Measurements from ENCODE around the gene TSSK2.

The TSSK2 gene

DNA sequence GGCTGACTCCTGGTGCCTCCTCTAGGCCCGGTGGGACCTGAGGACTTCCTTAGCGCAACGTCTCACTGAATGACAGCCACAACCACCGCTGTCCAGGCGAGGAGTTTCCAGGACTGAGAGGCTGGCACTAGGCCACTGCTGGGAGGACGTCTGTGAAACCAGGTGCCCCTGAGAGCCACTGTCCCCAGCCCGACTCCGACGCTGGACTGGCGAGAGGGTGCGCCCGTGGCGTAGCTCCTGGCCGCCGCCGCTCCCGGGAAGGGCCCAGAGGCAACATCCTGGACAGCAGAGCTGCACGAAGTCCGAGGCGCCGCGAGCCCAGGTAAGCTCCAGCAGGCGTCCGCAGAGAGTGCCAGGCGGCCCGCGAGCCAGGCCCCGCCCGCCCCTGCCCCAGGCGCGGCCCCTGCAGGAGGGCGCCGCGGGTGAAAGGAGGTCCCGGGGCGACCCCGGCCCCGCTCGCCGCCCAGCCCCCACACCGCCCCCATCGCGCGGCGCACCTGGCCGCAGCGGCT lies 9.4 kb upstream of the TSSK2 start (continued):
- TF ChIP-seq ZNF423 (tag by site-specific recombination; IDR thresholded peaks at IDR 0.05), result no peak
- TF ChIP-seq, protein P1, sequence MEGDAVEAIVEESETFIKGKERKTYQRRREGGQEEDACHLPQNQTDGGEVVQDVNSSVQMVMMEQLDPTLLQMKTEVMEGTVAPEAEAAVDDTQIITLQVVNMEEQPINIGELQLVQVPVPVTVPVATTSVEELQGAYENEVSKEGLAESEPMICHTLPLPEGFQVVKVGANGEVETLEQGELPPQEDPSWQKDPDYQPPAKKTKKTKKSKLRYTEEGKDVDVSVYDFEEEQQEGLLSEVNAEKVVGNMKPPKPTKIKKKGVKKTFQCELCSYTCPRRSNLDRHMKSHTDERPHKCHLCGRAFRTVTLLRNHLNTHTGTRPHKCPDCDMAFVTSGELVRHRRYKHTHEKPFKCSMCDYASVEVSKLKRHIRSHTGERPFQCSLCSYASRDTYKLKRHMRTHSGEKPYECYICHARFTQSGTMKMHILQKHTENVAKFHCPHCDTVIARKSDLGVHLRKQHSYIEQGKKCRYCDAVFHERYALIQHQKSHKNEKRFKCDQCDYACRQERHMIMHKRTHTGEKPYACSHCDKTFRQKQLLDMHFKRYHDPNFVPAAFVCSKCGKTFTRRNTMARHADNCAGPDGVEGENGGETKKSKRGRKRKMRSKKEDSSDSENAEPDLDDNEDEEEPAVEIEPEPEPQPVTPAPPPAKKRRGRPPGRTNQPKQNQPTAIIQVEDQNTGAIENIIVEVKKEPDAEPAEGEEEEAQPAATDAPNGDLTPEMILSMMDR (tag by site-specific recombination; IDR thresholded peaks at IDR 0.05), result peak; percentile 5; the same call in 1 of the 2 replicates
- TF ChIP-seq ZNF19 (tag by site-specific recombination; IDR thresholded peaks at IDR 0.05; ENCODE audit: low read depth), result no peak
- TF ChIP-seq ZNF335 (tag by site-specific recombination; conservative IDR thresholded peaks at IDR 0.05), result peak; percentile 93
- TF ChIP-seq ZNF175 (tag by site-specific recombination; IDR thresholded peaks at IDR 0.05), result no peak
- TF ChIP-seq ZNF768 (tag by site-specific recombination; IDR thresholded peaks at IDR 0.05), result no peak
- 0 out of 2 replicates have a peak, but pooled peaks have one; percentile 21 for TF ChIP-seq ZNF600 (tag by site-specific recombination; IDR thresholded peaks at IDR 0.05)
- TF ChIP-seq IKZF3 (tag by site-specific recombination; IDR thresholded peaks at IDR 0.05), result 0 out of 2 replicates have a peak, but pooled peaks have one; percentile 22
- no peak for TF ChIP-seq ZNF837 (tag by site-specific recombination; IDR thresholded peaks at IDR 0.05)
- no peak for TF ChIP-seq ZNF776 (tag by site-specific recombination; IDR thresholded peaks at IDR 0.05; ENCODE audit: borderline replicate concordance)

DNA sequence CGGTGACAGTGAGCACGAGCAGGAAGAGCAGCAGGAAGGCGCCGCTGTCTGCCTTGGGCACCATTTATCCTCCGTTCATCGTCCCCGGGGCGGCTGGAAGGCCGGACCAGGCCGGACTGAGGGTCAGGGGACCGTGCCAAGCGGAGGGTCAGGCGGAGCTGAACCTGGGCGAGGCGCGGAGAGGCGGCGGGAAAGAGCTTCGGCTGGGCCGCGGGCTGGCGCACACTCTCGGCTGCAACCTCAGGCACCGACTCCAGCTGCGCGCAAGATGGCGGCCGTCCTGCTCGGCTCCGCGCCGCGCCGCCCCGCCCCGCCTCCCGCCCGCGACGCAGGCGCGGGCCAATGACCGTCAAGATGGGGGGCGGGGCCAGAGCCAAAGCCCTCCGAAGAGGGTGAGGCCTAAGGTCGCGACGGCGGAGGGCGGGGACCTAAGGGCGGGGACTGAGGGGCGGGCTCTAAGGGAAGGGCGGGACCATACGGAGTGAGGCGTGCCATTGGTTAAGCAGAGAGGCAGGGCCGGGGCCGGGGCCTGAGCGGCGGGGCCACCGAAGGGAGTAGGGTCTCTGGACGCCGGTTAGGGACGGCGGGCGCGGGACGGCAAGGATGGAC lies 8.9 kb upstream of the TSSK2 start, which contains the start of gene DGCR2:
Gene DGCR2 (minus strand): TSS at position 270 of the 609 bp plus-strand sequence. CDS start 206 bp downstream, at position 64.
- H3K4me3 ChIP-seq (ENCODE audit: low read depth, low read length), result peak within 1 kb of the TSS; percentile 94
- peak within 1 kb of the TSS; percentile 75 for H3K27ac ChIP-seq (ENCODE audit: extremely low read depth, low read depth, low read length)
- POLR2A ChIA-PET, result interaction anchor here (0.5 to 3.2 kb wide), 9 partner anchors 9 to 947 kb away, joined by 3 to 34 read pairs (median 4); partner anchors contain the start of genes ESS2, SLC25A1 and TSSK2
- peaks cover 0 to 23% of the 10 kb centered on the region in 2 experiments; a peak in 1 of 3 replicates for H3K36me3 ChIP-seq (ENCODE audit: control insufficient read depth in 2 of 2, insufficient read depth in 1 of 2, low read length in 2 of 2)
- H3K4me1 ChIP-seq (ENCODE audit: control insufficient read depth, insufficient read depth, low read length), result no peaks in the 10 kb centered on the region
- CTCF ChIA-PET, result interaction anchor here (0.6 to 1.4 kb wide), 2 partner anchors 16 to 146 kb away, joined by 3 to 4 read pairs; no protein-coding TSS in a partner anchor
- no peaks in the 10 kb centered on the region for H3K9me3 ChIP-seq (ENCODE audit: control insufficient read depth, insufficient read depth, low read depth, low read length)
- no peak for TF ChIP-seq ZNF155 (tag by site-specific recombination; IDR thresholded peaks at IDR 0.05)
- no peak for TF ChIP-seq ZNF248 (tag by site-specific recombination; IDR thresholded peaks at IDR 0.05)
- TF ChIP-seq KLF1 (tag by site-specific recombination; IDR thresholded peaks at IDR 0.05), result peak; percentile 47; the same call in 1 of the 2 replicates
- no peak for TF ChIP-seq ZNF837 (tag by site-specific recombination; IDR thresholded peaks at IDR 0.05)
- TF ChIP-seq SETDB1 (IDR thresholded peaks at IDR 0.05; ENCODE audit: insufficient read length, low read length), result no peak
- peak; percentile 74; the same call in 1 of the 2 replicates for TF ChIP-seq KLF9 (tag by site-specific recombination; IDR thresholded peaks at IDR 0.05; ENCODE audit: low read depth)
- no peak for TF ChIP-seq ZNF530 (tag by site-specific recombination; IDR thresholded peaks at IDR 0.05; ENCODE audit: low read depth)
- TF ChIP-seq SP3 (tag by site-specific recombination; IDR thresholded peaks at IDR 0.05), result peak; percentile 89
- TF ChIP-seq SP2 (tag by site-specific recombination; IDR thresholded peaks at IDR 0.05), result peak; percentile 95
- TF ChIP-seq ZSCAN30 (tag by site-specific recombination; IDR thresholded peaks at IDR 0.05), result peak; percentile 37; the same call in 1 of the 2 replicates
- TF ChIP-seq, protein P2, sequence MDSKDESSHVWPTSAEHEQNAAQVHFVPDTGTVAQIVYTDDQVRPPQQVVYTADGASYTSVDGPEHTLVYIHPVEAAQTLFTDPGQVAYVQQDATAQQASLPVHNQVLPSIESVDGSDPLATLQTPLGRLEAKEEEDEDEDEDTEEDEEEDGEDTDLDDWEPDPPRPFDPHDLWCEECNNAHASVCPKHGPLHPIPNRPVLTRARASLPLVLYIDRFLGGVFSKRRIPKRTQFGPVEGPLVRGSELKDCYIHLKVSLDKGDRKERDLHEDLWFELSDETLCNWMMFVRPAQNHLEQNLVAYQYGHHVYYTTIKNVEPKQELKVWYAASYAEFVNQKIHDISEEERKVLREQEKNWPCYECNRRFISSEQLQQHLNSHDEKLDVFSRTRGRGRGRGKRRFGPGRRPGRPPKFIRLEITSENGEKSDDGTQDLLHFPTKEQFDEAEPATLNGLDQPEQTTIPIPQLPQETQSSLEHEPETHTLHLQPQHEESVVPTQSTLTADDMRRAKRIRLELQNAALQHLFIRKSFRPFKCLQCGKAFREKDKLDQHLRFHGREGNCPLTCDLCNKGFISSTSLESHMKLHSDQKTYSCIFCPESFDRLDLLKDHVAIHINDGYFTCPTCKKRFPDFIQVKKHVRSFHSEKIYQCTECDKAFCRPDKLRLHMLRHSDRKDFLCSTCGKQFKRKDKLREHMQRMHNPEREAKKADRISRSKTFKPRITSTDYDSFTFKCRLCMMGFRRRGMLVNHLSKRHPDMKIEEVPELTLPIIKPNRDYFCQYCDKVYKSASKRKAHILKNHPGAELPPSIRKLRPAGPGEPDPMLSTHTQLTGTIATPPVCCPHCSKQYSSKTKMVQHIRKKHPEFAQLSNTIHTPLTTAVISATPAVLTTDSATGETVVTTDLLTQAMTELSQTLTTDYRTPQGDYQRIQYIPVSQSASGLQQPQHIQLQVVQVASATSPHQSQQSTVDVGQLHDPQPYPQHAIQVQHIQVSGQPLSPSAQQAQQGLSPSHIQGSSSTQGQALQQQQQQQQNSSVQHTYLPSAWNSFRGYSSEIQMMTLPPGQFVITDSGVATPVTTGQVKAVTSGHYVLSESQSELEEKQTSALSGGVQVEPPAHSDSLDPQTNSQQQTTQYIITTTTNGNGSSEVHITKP (tag by site-specific recombination; IDR thresholded peaks at IDR 0.05), result no peak; the same call in 1 of the 2 replicates
- TF ChIP-seq KLF8 (tag by site-specific recombination; IDR thresholded peaks at IDR 0.05), result peak; percentile 90
- TF ChIP-seq, protein P3, sequence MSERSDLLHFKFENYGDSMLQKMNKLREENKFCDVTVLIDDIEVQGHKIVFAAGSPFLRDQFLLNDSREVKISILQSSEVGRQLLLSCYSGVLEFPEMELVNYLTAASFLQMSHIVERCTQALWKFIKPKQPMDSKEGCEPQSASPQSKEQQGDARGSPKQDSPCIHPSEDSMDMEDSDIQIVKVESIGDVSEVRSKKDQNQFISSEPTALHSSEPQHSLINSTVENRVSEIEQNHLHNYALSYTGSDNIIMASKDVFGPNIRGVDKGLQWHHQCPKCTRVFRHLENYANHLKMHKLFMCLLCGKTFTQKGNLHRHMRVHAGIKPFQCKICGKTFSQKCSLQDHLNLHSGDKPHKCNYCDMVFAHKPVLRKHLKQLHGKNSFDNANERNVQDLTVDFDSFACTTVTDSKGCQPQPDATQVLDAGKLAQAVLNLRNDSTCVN (tag by site-specific recombination; optimal IDR thresholded peaks at IDR 0.05), result peak; percentile 84
- no peak for TF ChIP-seq ZNF324 (tag by site-specific recombination; IDR thresholded peaks at IDR 0.05)
- no peak for TF ChIP-seq ZNF426 (tag by site-specific recombination; IDR thresholded peaks at IDR 0.05)
- TF ChIP-seq ZNF302 (tag by site-specific recombination; IDR thresholded peaks at IDR 0.05; ENCODE audit: low read depth), result no peak
- TF ChIP-seq KLF16 (tag by site-specific recombination; IDR thresholded peaks at IDR 0.05), result no peak
- peak; percentile 54 for TF ChIP-seq ZNF660 (tag by site-specific recombination; IDR thresholded peaks at IDR 0.05)
- TF ChIP-seq YY1 (tag by site-specific recombination; IDR thresholded peaks at IDR 0.05), result peak; percentile 61; the same call in 1 of the 2 replicates
- TF ChIP-seq ZNF274 (IDR thresholded peaks at IDR 0.05; ENCODE audit: low read length), result no peak
- no peak for TF ChIP-seq ZNF274 (tag by site-specific recombination; IDR thresholded peaks at IDR 0.05; ENCODE audit: borderline replicate concordance)
- no peak for TF ChIP-seq ZNF571 (tag by site-specific recombination; IDR thresholded peaks at IDR 0.05)
- peak; percentile 31; the same call in 1 of the 2 replicates for TF ChIP-seq ZIC2 (tag by site-specific recombination; IDR thresholded peaks at IDR 0.05)
